ENCODE data around the gene NOXO1.

NOXO1 gene

GRCh38 chr16:1993731-1994131 lies 12.5 kb upstream of the NOXO1 start:
- DNase-seq = no peak

- no peak for DNase-seq
These were observed 11.5 kb upstream of the NOXO1 start for GRCh38 chr16:1992704-1993317.

GRCh38 chr16:1991948-1992703 lies 10.9 kb upstream of the NOXO1 start:
- DNase-seq = peak; percentile 97

GRCh38 chr16:1991588-1991947 lies 10.3 kb upstream of the NOXO1 start:
- no peak for DNase-seq

GRCh38 chr16:1991135-1991551 lies 9.9 kb upstream of the NOXO1 start:
- peak; percentile 61 for DNase-seq

- DNase-seq = peak; percentile 50
These were observed 9.3 kb upstream of the NOXO1 start for GRCh38 chr16:1990351-1991134.

GRCh38 chr16:1990101-1990350 lies 8.8 kb upstream of the NOXO1 start:
- DNase-seq = no peak

GRCh38 chr16:1989209-1990100 lies 8.2 kb upstream of the NOXO1 start, which contains the start of gene SYNGR3:
Gene SYNGR3, plus strand, starts transcription at chr16:1989970. Its CDS starts 133 bp downstream, at chr16:1990103.
- DNase-seq = no peak

- no peak for DNase-seq
These were observed 5.9 kb upstream of the NOXO1 start for GRCh38 chr16:1987198-1987597.

GRCh38 chr16:1985466-1986150 lies 4.3 kb upstream of the NOXO1 start:
- DNase-seq = no peak

GRCh38 chr16:1984347-1985225 lies 3.3 kb upstream of the NOXO1 start:
- no peak for DNase-seq

GRCh38 chr16:1983544-1984346 lies 2.5 kb upstream of the NOXO1 start, which contains the start of gene GFER:
Gene GFER, plus strand, starts transcription at chr16:1984193. Its CDS starts 26 bp downstream, at chr16:1984219.
- peak; percentile 88 for DNase-seq

GRCh38 chr16:1982991-1983543 lies 1.8 kb upstream of the NOXO1 start:
- DNase-seq = no peak

- DNase-seq = no peak
These were observed 754 bp upstream of the NOXO1 start for GRCh38 chr16:1982013-1982433.

- DNase-seq = no peak
These were observed 540 bp downstream of the NOXO1 start for GRCh38 chr16:1980770-1981087.

- DNase-seq = peak; percentile 48
These were observed 1.1 kb downstream of the NOXO1 start for GRCh38 chr16:1980030-1980769.

GRCh38 chr16:1979271-1980029 lies 1.8 kb downstream of the NOXO1 start:
- DNase-seq = peak; percentile 65

GRCh38 chr16:1978476-1979120 lies 2.7 kb downstream of the NOXO1 start:
- DNase-seq = no peak

Measured in stimulated activated CD4-positive, alpha-beta T cell treated with anti-CD3 and anti-CD28 coated beads, Interleukin-15, amount 100 ng/mL, for 24 hours (primary cell).